IPS-18c (cell line): Measurements from ENCODE around the gene CCND1.

Experiments used
- H3K4me3 ChIP-seq: 2 replicates; pipeline ENCODE4 v1.7.0; 2013; ENCODE audit warnings: low read depth, mild to moderate bottlenecking, low read length, moderate library complexity; ENCODE audit not compliant: insufficient read depth
- H3K9me3 ChIP-seq: one replicate; pipeline ENCODE4 v1.6.1; 2013; ENCODE audit warnings: mild to moderate bottlenecking, low read length, moderate library complexity; ENCODE audit not compliant: control insufficient read depth, insufficient read depth

The CCND1 gene

DNA sequence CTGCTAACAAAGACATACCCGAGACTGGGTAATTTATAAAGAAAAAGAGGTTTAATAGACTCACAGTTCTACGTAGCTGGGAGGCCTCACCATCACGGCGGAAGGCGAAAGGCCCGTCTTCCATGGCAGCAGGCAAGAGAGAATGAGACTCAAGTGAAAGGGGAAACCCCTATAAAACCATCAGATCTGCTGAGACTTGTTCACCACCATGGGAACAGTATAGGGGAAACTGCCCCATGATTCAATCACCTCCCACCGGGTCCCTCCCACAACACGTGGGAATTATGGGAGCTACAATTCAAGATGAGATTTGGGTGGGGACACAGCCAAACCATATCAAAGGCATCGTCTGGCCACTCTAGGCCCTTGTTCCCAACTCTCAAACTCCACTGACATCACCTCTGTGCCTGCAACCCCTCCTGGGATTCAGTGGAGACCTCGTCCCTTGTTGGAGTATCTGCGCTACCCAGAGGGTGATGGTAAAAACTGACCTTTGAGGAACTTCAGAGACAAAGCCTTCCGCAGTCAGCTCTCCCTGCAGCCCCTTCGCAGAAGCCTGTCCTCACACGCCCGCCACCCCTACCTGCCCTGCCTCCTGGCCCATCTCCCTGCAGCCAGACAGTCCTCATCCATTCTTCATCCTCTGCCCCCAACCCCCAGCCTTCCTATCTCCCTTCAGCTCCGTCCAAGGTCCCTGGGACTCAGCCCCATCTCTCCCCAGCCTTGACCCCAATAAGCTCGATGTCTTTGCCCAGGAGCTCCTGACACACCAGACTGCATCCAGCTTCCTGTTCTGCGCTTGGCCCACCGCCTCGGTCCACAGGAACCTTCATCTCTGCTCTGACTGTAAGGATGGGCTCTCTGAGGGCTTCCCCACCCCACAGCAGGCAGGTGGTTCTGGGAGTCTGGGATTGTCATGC, 15.8 kb downstream of the CCND1 start:
- no peaks in the 10 kb centered on the region for H3K9me3 ChIP-seq

DNA sequence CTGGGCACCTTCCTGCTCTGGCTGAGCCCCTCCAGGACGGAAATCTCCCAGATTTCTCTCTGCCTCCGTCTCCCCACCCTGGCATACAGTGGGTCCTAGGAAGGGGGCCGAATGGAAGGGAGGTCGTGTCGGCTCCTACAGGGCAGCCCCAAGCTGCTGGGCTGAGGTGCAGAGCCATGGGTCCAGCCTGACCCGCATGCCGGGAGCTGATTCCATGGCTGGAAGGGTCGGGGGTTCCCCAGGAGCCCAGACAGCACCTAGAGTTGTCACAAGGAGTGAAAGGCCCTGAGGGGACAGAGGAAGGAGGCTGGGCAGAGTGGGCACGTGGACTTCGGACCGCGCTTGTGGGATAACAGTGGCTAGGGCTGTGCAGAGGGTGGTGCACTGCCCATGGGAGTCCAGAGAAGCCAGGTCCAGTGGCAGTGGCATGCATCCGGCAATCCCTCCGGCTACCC, 16.5 kb downstream of the CCND1 start:
- Histone ChIP-seq H3K9me3 (no peaks in the 10 kb centered on the region), H3K4me3 (no peak overlapping the region)

More for the DNA sequence above, 15.8 kb downstream of the CCND1 start:
- H3K4me3 ChIP-seq, result no peak overlapping the region

DNA sequence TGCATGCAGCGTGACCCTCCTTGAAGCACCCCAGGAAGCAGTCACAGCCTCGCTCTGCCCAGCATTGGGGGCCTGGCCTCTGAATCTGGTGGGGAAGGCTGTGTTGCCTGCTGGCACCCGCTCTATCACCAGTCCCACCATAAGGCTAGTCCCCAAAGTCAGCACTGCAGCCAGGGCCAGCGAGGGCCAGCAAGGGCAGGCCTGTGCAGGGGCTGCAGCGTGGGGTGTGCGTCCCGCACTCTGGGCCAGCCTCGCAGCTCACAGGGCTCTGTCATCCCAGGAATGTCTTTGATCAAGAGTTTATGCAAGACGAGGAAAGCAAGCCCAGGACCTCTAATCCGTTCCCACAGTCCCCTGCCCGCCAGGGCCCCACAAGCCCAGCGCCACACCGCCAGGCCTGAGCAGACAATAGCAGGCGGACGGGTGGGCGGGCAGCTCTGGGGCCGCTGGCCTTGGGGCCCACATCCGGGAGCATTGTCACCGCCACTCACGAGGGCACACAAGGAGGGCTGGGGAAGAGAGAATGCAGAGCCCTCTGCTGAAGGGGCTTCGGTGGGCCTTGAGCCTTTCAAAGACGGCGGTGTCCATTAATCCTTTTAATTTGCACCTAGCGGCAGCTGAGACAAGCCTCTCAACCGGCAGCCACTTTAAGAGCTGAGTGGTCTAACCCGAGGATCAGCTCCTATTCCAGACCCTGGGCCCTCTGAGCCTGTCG, 17.1 kb downstream of the CCND1 start:
- no peaks in the 10 kb centered on the region for H3K9me3 ChIP-seq

DNA sequence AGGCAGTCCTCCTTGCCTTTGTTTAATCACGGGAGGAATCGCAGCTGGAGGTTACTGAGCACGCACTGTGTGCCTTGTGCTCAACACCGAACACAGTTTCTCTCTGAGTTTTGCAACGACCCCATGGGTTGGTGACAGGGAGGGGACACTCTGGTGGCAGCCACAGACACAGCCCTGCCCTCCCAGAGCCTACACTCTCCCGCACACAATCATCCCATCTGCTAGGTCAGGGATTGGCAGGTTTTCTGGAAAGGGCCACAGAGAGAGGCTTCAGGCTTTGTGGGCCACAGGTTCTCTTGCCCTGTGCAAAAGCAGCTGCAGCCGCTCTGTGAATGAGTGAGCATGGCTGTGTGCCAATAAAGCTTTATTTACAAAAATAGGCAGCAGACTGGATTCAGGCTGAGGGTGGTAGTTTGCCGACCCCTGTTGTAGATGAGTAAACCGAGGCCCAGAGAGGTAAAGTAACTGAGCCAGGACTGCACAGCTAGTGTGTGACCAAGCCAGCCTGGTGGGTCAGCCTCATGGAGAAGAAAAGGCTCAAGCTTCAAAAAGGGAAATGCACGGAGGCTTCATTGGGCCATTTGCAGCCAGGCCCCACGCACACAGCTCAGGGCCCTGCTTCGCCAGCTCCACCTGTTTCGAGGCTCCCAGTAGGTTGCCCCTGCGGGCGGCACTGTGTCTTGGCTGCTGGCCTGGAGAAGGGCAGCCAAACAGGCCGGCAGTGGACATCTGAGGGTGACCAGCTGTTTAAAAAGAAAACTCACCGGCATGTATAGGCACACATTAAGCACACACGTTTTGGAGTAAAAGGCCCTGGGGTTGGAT, 17.9 kb downstream of the CCND1 start:
- no peaks in the 10 kb centered on the region for H3K9me3 ChIP-seq
- H3K4me3 ChIP-seq, result no peak overlapping the region

More for the DNA sequence above, 17.1 kb downstream of the CCND1 start:
- H3K4me3 ChIP-seq, result no peak overlapping the region

DNA sequence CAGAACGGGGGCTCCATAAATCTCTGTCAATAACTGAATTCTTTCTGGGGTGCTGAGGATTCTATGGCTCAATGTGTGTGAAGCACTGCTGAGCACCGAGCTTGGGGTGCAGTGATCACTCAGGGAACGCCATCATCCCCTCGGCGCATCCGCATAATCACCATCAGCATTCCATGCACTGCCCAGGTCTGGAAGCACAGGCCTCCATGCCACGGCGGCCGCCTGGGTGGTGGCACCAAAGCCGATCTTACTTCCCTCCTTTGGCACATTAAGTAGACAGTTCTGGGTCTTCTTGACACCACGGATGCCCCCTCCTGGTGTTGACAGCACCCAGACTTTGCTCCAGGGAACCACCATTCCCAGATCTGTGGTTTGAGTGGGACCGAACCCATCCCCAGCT, 18.6 kb downstream of the CCND1 start:
- Histone ChIP-seq H3K9me3 (no peaks in the 10 kb centered on the region), H3K4me3 (no peak overlapping the region)

DNA sequence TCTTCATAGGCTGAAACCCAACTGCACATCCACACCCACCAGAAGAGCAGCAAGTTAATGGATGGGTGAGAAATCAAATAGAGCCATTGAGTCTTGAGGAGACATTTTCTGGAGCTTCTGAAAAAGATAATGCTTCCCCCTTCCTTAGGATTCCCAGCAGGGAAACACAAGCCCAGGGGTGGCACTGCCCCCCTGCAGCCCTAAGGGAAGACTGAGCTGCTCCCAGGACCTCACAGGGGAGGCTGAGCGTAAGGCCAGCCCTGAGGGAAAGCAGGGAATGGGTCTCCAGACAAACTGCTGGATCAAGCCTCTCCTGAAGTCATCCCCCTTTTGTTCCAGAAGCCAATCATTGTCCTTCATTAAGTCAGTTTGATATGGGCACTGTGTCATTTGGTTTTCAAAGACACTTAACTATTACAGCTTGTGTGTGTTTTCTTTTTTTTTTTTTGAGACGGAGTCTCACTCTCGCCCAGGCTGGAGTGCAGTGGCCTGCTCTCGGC, 19.1 kb downstream of the CCND1 start:
- Histone ChIP-seq H3K4me3 (no peak overlapping the region), H3K9me3 (no peaks in the 10 kb centered on the region)

DNA sequence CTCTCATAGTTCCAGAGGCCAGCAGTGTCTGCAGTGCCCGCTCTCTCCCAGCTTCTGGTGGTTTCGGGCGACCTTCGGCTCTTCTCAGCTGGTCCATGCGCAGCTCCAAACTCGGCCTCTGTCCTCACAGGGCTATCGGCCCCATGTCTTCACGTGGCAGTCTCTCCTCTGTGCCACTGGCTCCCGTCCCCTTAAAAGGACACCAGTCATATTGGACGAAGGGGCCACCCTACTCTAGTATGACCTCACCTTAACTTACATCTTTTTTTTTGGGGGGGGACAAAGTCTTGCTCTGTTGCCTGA, 20.4 kb downstream of the CCND1 start:
- Histone ChIP-seq H3K4me3 (no peak overlapping the region), H3K9me3 (no peaks in the 10 kb centered on the region)

DNA sequence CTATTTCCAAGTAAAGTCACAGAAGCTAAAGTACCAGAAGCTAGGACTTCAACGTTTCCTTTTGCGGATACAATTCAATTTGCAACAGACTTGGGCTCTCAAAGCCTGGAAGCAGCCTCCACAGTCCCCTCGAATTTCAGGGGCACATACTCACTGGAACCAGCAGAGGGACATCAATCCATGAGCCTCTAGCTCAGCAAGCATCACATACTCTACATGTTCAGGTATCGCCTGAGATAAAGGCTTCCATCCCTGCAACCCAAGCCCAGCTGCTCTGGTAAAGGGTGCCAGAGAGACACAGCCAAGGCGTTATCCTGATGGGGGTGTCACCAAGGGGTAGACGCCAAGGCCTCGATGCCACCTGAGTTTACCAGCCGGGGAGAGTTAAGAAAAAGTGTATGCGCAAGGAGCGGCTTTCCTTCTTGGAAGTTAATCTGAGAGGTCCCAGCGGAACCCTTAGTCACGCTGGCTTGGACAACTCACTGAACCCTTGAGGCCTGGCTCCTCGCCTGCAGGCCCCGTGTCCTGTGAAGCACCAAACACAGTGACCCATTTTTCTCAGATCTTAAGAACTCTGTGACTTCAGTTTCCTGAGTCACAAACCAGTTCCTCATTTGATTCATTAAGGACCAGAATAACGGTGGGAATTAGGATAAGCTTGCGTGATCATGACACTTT, 21.2 kb downstream of the CCND1 start:
- Histone ChIP-seq H3K4me3 (no peak overlapping the region), H3K9me3 (no peaks in the 10 kb centered on the region)

DNA sequence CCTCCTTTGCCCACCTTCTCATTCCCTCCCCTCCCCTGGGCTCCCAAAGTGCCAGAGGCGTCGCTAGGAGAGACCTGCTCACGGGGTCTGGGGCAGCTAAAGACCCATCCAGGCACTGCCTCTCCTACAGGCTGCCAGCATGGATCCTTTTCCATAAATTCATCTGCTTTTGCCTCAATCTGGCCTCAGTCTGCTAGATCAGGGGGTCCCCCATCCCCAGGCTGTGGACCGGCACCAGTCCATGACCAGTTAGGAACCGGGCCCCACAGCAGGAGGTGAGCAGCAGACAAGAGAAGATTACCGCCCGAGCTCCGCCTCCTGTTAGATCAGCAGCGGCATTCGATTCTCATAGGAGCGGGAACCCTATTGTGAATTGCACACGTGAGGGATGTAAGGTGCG, 21.9 kb downstream of the CCND1 start:
- Histone ChIP-seq H3K9me3 (no peaks in the 10 kb centered on the region), H3K4me3 (no peak overlapping the region)

DNA sequence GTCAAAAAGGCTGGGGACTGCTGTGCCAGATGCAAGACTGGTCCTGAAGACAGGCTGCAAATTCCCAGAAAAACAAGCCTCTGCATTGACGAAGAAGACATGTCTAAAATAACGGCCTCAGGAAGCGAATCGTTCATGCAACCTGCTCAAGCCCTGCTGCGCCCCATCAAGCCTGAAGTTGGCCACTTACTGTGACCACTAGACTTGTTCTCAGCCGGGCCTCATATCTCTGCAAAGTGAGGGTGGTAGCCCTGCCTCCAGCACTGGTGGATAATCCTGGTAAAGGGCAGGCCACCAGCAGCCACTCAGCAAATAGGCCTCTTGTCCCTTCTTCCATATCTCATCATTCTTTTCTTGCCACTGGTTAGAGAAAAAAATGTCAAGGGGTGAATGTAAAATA, 22.4 kb downstream of the CCND1 start:
- H3K9me3 ChIP-seq, result no peaks in the 10 kb centered on the region

DNA sequence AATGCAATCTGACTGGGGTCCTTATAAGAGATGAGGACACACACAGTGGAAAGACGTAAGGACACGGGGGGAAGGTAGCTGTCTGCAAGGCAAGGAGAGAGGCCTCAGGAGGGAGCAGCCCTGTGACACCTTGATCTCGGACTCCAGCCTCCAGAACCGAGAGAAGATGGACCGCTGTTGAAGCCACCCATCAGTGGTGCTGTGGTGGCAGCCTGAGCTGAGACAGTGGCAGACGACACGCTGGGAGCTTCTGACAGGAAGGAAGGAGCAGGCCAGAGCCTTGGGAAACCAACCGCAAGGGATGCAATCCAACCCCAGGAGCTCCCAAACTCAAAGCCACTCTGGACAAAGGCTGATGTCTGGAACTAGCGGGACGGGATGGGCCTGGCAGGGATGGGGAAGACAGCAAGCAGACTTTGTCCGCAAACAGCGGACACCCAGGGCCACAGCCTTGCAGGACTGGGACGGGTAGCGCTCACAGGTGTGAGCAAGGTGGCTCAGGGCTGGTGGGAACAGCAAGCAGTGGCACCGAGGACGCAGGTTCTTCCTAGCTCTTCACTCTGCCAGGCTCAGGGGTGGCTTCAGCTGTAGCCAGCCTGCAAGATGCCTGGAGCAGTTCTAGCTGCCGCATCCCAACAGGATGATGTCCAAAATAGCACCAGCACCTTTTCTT, 23.3 kb downstream of the CCND1 start:
- H3K4me3 ChIP-seq, result no peak overlapping the region
- no peaks in the 10 kb centered on the region for H3K9me3 ChIP-seq

More for the DNA sequence above, 22.4 kb downstream of the CCND1 start:
- no peak overlapping the region for H3K4me3 ChIP-seq

DNA sequence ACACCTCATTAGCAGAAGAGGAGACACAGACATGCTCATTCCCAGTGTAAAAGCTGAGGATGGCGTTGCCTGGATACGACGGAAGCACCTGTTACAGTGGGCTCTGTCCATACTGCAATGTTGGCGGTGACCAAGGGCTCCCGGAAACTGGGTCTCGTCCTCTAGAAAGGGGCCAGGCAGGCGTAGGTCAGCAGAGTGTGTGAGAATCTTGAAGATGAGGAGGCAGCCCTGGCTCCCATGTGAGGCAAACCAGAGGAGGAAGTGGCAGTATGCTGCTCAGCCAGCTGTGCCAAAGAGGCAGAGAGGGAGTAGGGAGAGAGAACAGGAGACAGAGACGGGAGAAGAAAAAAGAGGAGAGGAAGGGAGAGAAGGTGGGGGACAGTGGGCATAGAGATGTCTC, 23.9 kb downstream of the CCND1 start:
- no peak overlapping the region for H3K4me3 ChIP-seq
- no peaks in the 10 kb centered on the region for H3K9me3 ChIP-seq

DNA sequence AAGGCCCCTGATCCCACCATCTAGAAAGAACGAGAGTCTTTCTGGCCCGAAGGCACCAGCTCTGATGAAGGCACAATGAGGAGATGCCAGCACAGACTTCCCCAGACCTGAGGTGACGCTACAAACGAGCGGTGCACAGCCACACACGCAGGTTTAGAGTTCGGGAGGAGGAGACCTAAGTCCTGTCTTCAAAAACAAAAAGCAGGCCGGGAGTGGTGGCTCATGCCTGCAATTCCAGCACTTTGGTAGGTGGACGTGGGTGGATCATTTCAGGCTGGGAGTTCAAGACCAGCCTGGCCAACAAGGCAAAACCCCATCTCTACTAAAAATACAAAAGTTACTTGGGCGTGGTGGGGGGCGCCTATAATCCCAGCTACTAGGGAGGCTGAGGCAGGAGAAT, 24.7 kb downstream of the CCND1 start:
- no peak overlapping the region for H3K4me3 ChIP-seq
- no peaks in the 10 kb centered on the region for H3K9me3 ChIP-seq

DNA sequence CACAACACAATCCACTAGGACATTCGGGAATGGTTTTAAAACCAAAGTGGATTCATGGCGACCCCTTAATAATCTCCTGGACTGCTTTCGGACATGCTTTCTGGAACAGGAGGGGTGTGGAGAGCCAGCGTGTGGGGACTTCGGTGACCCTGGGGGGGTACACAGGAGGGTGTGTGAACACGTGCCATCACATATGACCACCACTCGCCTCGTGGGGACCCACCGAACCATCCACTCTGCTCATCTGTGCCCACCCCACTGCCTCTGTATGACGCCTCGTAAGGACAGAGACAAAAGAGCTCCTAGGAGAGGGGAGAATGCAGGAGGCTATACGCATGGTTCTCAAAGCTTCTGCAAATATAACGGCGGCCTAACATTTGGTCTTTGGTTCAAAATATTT, 25.3 kb downstream of the CCND1 start:
- no peak overlapping the region for H3K4me3 ChIP-seq
- no peaks in the 10 kb centered on the region for H3K9me3 ChIP-seq

DNA sequence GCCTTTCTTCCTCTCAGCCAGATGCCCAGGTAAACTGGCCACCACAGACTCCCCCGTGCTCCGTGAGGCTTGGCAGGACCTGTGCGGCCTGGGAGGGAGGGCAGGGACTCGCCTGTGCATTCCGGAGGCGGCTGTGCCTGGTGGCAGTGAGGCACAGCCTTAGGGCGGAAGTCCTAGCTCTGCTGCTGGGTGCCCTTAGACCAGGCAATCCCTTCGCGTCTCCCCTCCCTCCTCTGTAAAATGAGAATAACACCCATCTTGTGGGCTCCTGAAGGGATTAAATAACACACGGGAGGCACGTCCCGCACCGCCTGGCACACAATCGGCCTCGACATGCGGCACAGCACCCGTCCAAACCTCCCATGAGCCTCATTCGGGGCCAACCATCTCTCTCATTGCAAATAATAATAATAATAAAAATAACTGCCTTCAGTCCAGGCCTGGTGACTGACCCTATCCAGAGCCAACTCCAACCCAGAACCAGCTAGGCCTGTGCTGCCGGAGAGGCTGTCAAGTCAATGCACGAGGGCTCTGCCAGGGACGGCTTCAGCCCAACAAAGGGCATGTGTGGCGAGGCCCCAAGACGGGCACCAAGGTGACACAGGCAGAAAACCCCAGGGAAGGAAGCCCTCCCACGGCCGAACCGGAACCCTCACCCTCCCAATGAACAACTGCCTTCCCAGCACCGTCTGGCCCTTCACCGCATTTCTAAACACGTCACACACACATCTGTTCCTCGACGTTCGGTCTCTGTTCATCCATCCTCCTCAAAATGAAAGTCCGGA, 26.0 kb downstream of the CCND1 start:
- Histone ChIP-seq H3K9me3 (peaks cover 2% of the 10 kb centered on the region), H3K4me3 (no peak overlapping the region)
